GM12878 (cell line): ENCODE results near the gene ZNF407. TPM values are rescaled to one million over a fixed set of nuclear protein-coding genes. Genes with fewer than 3 reads are reported as not detected.

ENCODE experiments used
- ATAC-seq: fragments of 200-7000 bp; cut with Tn5 transposase; 3 replicates; pipeline ENCODE4 v1.9.1; 2020; ENCODE audit warnings: mild to moderate bottlenecking, moderate library complexity
- BruUV-seq: library from RNA; stranded (reverse); fragments of 400-500 nt; replicated peaks from 2 replicates; lab custom pipeline; 2021; lab: Mats Ljungman, UMichigan
- CTCF ChIA-PET: fragments of 300-600 bp; sonication (Branson Sonifier 250); formaldehyde crosslinking; extraction: SDS; loops from one replicate; lab custom pipeline; 2021; ENCODE audit warnings: inconsistent platforms; lab: Yijun Ruan, JAX
- POLR2A ChIA-PET: fragments of 350-600 bp; formaldehyde crosslinking; extraction: SDS; loops from one replicate; lab custom pipeline; 2021; ENCODE audit warnings: inconsistent platforms; lab: Charles Lee
- RAD21 ChIA-PET: fragments of 300-600 bp; sonication (Branson Sonifier 250); formaldehyde crosslinking; loops from one replicate; lab custom pipeline; 2023; ENCODE audit warnings: antibody characterized with exemption; ENCODE audit not compliant: unreplicated experiment; lab: Charles Lee
- SMC1A ChIA-PET: fragments of 300-600 bp; sonication (Branson Sonifier 250); formaldehyde crosslinking; loops from one replicate; lab custom pipeline; 2023; ENCODE audit not compliant: unreplicated experiment, uncharacterized antibody; lab: Charles Lee
- DNase-seq: peaks from one replicate; pipeline ENCODE4 v3.0.0-alpha.2; 2011; ENCODE audit warnings: low read depth, low spot score
- FAIRE-seq: peaks from 3 replicates; lab custom pipeline; 2011; peaks lifted over from hg19 to GRCh38; lab: Jason Lieb, UNC
- H2AFZ ChIP-seq: 2 replicates; pipeline ENCODE4 v1.6.0; 2011; ENCODE audit warnings: low read depth, low read length, control low read depth; ENCODE audit not compliant: control insufficient read depth
- H3K27ac ChIP-seq: 2 replicates; pipeline ENCODE4 v1.5.1; 2011; ENCODE audit warnings: control low read depth; ENCODE audit not compliant: control insufficient read depth, insufficient read depth
- H3K27me3 ChIP-seq, 2 experiments: replicated peaks in 1 of 2; 2 replicates each; pipeline versions ENCODE4 v1.6.0 to v1.6.1; 2011; ENCODE audit warnings: low read length in 1 of 2; ENCODE audit not compliant: control insufficient read depth in 2 of 2, insufficient read depth in 2 of 2
- H3K36me3 ChIP-seq, 2 experiments: 2 replicates each; pipeline ENCODE4 v1.5.1; 2011; ENCODE audit warnings: low read length in 1 of 2; ENCODE audit not compliant: control insufficient read depth in 2 of 2, insufficient read depth in 2 of 2
- H3K4me1 ChIP-seq: 2 replicates; pipeline ENCODE4 v1.6.1; 2011; ENCODE audit warnings: mild to moderate bottlenecking, low read length, moderate library complexity, mixed read lengths; ENCODE audit not compliant: control insufficient read depth, insufficient read depth
- H3K4me2 ChIP-seq: 2 replicates; pipeline ENCODE4 v1.6.0; 2011; ENCODE audit warnings: control low read depth; ENCODE audit not compliant: control insufficient read depth, insufficient read depth
- H3K4me3 ChIP-seq: fragments of 200-600 bp; sonication (generic); 2 replicates; pipeline ENCODE4 v1.5.1; 2016
- H3K79me2 ChIP-seq: 2 replicates; pipeline ENCODE4 v1.6.0; 2011; ENCODE audit warnings: low read length; ENCODE audit not compliant: control insufficient read depth, insufficient read depth
- H3K9ac ChIP-seq: 2 replicates; pipeline ENCODE4 v1.8.0; 2011; ENCODE audit warnings: low read length, control low read depth, mixed read lengths; ENCODE audit not compliant: control insufficient read depth, insufficient read depth
- H3K9me3 ChIP-seq: replicated peaks from 3 replicates; pipeline ENCODE4 v1.5.1; 2011; ENCODE audit warnings: mild to moderate bottlenecking, low read length; ENCODE audit not compliant: control insufficient read depth, insufficient read depth
- H4K20me1 ChIP-seq: 2 replicates; pipeline ENCODE4 v1.6.0; 2011; ENCODE audit not compliant: control insufficient read depth, insufficient read depth
- ASH2L ChIP-seq: fragments of 300-600, 200-600 bp; sonication (generic); IDR thresholded peaks from 2 replicates; pipeline ENCODE4 v1.6.1; 2017; ENCODE audit warnings: low read depth, mild to moderate bottlenecking, borderline replicate concordance
- BCL11A ChIP-seq: IDR thresholded peaks from 2 replicates; pipeline ENCODE4 v1.6.1; 2011; ENCODE audit warnings: low read depth, low read length
- BCL3 ChIP-seq: IDR thresholded peaks from 2 replicates; pipeline ENCODE4 v1.6.1; 2011; ENCODE audit warnings: borderline replicate concordance, low read depth, mild to moderate bottlenecking, moderate library complexity, low read length; ENCODE audit not compliant: insufficient read depth, poor library complexity, severe bottlenecking
- CREM ChIP-seq: IDR thresholded peaks from 2 replicates; pipeline ENCODE4 v1.6.1; 2014; ENCODE audit warnings: antibody characterized with exemption, low read depth
- DPF2 ChIP-seq: fragments of 450-650 bp; IDR thresholded peaks from 2 replicates; pipeline ENCODE4 v1.6.1; 2017; ENCODE audit warnings: mild to moderate bottlenecking
- KLF5 ChIP-seq: fragments of 450-650 bp; IDR thresholded peaks from 2 replicates; pipeline ENCODE4 v1.6.1; 2014; ENCODE audit warnings: mild to moderate bottlenecking; ENCODE audit not compliant: partially characterized antibody
- MEF2A ChIP-seq: IDR thresholded peaks from 2 replicates; pipeline ENCODE4 v1.6.1; 2011; ENCODE audit warnings: low read depth, mild to moderate bottlenecking, low read length, moderate library complexity; ENCODE audit not compliant: insufficient read depth
- RB1 ChIP-seq: fragments of 450-650 bp; formaldehyde crosslinking; IDR thresholded peaks from 2 replicates; pipeline ENCODE4 v1.6.1; 2017; ENCODE audit warnings: mild to moderate bottlenecking, borderline replicate concordance
- RELB ChIP-seq: fragments of 450-650 bp; IDR thresholded peaks from 2 replicates; pipeline ENCODE4 v1.6.1; 2017; ENCODE audit warnings: low read depth, mild to moderate bottlenecking, moderate library complexity
- RUNX3 ChIP-seq: IDR thresholded peaks from 2 replicates; pipeline ENCODE4 v1.6.1; 2012; ENCODE audit warnings: low read length, inconsistent platforms
- SMARCA5 ChIP-seq: fragments of 450-650 bp; IDR thresholded peaks from 2 replicates; pipeline ENCODE4 v1.6.1; 2017; ENCODE audit warnings: mild to moderate bottlenecking
- ZBTB33 ChIP-seq: fragments of 450-650 bp; IDR thresholded peaks from 2 replicates; pipeline ENCODE4 v1.6.1; 2017; ENCODE audit warnings: mild to moderate bottlenecking
- WGBS: methylation state at CpG from one replicate; pipeline ENCODE4 v1.1.6; 2016; ENCODE audit warnings: low lambda C conversion rate; ENCODE audit not compliant: insufficient replicate concordance, insufficient coverage; ENCODE audit errors: missing lambda C conversion rate; 5-methylcytosine and 5-hydroxymethylcytosine counted together
- in situ Hi-C: fragments of 300-500 bp; cut with MboI; formaldehyde crosslinking; loops from 9 replicates; pipeline ENCODE4 v1.14.3; 2018; ENCODE audit warnings: mixed read lengths
- intact Hi-C: fragments of 100-400 bp; cut with micrococcal nuclease; formaldehyde crosslinking; loops from one replicate; pipeline ENCODE4 v1.14.2; 2022; ENCODE audit not compliant: unreplicated experiment
- polyA plus RNA-seq, 11 experiments: library from polyadenylated mRNA; depleted of rRNA in 4 of 11; unstranded in 6 of 11; stranded (reverse) in 5 of 11; fragments of >200 nt; fragmentation: Nextera tagmentation in 4 of 11; fragmentation: Illumina TruSeq in 1 of 11; extraction: Ambion mirVana in 4 of 11; extraction: Trizol in 1 of 11; gene quantifications; 1 replicate in 1 of 11; 2 replicates in 10 of 11; pipeline versions ENCODE4 v1.2.1 to v1.2.3, GENCODE V29; 2011 to 2016; ENCODE audit warnings: inconsistent platforms in 2 of 11, missing spikeins in 2 of 11, low read depth in 1 of 11
- total RNA-seq, 4 experiments: library from RNA; depleted of rRNA in 3 of 4; stranded (reverse); fragments of >200 nt in 3 of 4; fragmentation: Illumina TruSeq in 1 of 4; extraction: Trizol in 1 of 4; gene quantifications; 2 replicates each; pipeline versions ENCODE4 v1.2.1 to v1.2.3, GENCODE V29; 2013 to 2021
- TF ChIP-seq, protein P1 (sequence below): IDR thresholded peaks from 2 replicates; pipeline ENCODE4 v1.6.1; 2011; ENCODE audit warnings: mild to moderate bottlenecking, low read depth, low read length, moderate library complexity; ENCODE audit not compliant: insufficient replicate concordance

The ZNF407 gene
- total and polyA plus RNA-seq, 10 of the 15 experiments (the other 5 are each of a cell fraction or from before 2014, with no cell fraction given): 0.69 to 11.6 (median 5.3) TPM

DNA sequence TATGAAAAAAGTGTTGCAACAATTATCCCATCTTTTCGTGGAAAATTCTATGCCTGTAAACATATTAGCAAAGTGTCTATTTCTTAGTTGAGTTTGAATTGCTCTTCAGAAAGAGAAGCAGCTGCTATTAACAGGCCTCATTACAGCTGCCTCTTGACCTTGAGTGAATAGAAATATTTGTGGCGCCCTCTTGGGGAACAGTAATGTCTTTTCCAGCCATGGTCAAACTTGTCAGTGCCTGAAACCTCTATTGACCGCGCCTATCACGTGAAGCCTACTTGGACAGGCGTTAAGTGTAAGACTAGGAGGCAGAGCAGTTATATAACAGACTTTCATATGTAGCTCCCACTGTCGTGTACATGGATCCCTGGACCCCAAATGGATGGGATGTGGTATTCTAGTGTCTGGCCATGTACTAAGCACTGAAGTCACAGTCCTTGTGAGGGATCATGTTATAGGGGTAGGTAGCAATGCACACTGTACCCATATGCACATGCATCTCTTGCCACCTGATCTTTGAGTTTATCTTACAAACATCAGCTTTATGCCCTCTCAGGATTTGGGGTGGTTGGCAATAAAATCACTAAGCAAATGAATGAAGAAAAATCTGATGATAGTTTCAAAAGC lies 366.3 kb downstream of the ZNF407 start:
- no peaks in the 10 kb centered on the region for H3K36me3 ChIP-seq
- H3K4me3 ChIP-seq: no peak overlapping the region
- no peak overlapping the region for H3K9ac ChIP-seq
- no peak overlapping the region for H3K4me2 ChIP-seq
- FAIRE-seq (no peak), ATAC-seq (peak; percentile 97), DNase-seq (no peak)
- in situ Hi-C loops: loop anchor here (25.0 kb wide), 1 partner anchor 302 kb away; no protein-coding TSS in a partner anchor
- CTCF ChIA-PET: interaction anchor here (0.7 to 2.3 kb wide), 40 partner anchors 9 to 764 kb away, joined by 3 to 38 read pairs (median 4); no protein-coding TSS in a partner anchor
- POLR2A ChIA-PET: interaction anchor here (0.7 to 1.0 kb wide), 2 partner anchors 12 to 68 kb away, joined by 3 read pairs; no protein-coding TSS in a partner anchor
- peak overlapping the region; percentile 39; the same call in 1 of the 2 replicates for H2AFZ ChIP-seq
- no peaks in the 10 kb centered on the region for H4K20me1 ChIP-seq
- no peaks in the 10 kb centered on the region for H3K4me1 ChIP-seq
- 68% methylated on average over 7 of the region's 7 CpGs for WGBS
- SMC1A ChIA-PET: interaction anchor here (0.7 to 2.7 kb wide), 33 partner anchors 8 to 321 kb away, joined by 3 to 32 read pairs (median 4); no protein-coding TSS in a partner anchor
- H3K27me3 ChIP-seq: no peaks in the 10 kb centered on the region
- no peak overlapping the region for H3K27ac ChIP-seq
- RAD21 ChIA-PET: interaction anchor here (0.7 to 2.1 kb wide), 22 partner anchors 10 to 516 kb away, joined by 3 to 31 read pairs (median 4); no protein-coding TSS in a partner anchor
- no TSS peak for BruUV-seq
- no peaks in the 10 kb centered on the region for H3K9me3 ChIP-seq
- no peaks in the 10 kb centered on the region for H3K79me2 ChIP-seq
- intact Hi-C loops: loop anchor here (2.0 to 5.0 kb wide), 2 partner anchors 67 to 311 kb away; no protein-coding TSS in a partner anchor
- TF ChIP-seq, protein P1, sequence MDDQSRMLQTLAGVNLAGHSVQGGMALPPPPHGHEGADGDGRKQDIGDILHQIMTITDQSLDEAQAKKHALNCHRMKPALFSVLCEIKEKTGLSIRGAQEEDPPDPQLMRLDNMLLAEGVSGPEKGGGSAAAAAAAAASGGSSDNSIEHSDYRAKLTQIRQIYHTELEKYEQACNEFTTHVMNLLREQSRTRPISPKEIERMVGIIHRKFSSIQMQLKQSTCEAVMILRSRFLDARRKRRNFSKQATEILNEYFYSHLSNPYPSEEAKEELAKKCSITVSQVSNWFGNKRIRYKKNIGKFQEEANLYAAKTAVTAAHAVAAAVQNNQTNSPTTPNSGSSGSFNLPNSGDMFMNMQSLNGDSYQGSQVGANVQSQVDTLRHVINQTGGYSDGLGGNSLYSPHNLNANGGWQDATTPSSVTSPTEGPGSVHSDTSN: no peak
- peak; percentile 82; the same call in 1 of the 2 replicates for TF ChIP-seq ZBTB33
- TF ChIP-seq SMARCA5: no peak
- no peak for TF ChIP-seq RELB
- no peak for TF ChIP-seq CREM
- no peak for TF ChIP-seq MEF2A
- 0 out of 2 replicates have a peak, but pooled peaks have one; percentile 16 for TF ChIP-seq DPF2
- no peak for TF ChIP-seq KLF5
- no peak for TF ChIP-seq RB1
- no peak; the same call in 1 of the 2 replicates for TF ChIP-seq RUNX3
- no peak for TF ChIP-seq ASH2L
- no peak for TF ChIP-seq BCL11A
- TF ChIP-seq BCL3: no peak
